Lower lobe of right lung (tissue), 2 donors: ENCODE measurements around the gene SEMA5B. TPM values are rescaled to one million over a fixed set of nuclear protein-coding genes. Genes with fewer than 3 reads are reported as not detected.

Source experiments
- ATAC-seq, 2 donors: fragments of 200-7000 bp; cut with Tn5 transposase; one replicate each; pipeline ENCODE4 v1.9.1; 2020 to 2022; ENCODE audit warnings: mild to moderate bottlenecking in 2 of 2, moderate library complexity in 2 of 2
- DNase-seq: peaks from one replicate; pipeline ENCODE4 v3.0.0-alpha.2; 2020
- H3K27ac ChIP-seq: fragments of 200-600 bp; one replicate; pipeline ENCODE4 v1.8.0; 2022
- H3K27me3 ChIP-seq: fragments of 200-600 bp; one replicate; pipeline ENCODE4 v1.8.0; 2022; ENCODE audit warnings: low read depth
- H3K36me3 ChIP-seq: fragments of 200-600 bp; one replicate; pipeline ENCODE4 v1.8.0; 2022; ENCODE audit warnings: mild to moderate bottlenecking
- H3K4me1 ChIP-seq: fragments of 200-600 bp; one replicate; pipeline ENCODE4 v1.8.0; 2022
- H3K4me3 ChIP-seq: fragments of 200-600 bp; one replicate; pipeline ENCODE4 v1.8.0; 2022; ENCODE audit warnings: mild to moderate bottlenecking
- H3K9me3 ChIP-seq: fragments of 200-600 bp; one replicate; pipeline ENCODE4 v1.8.0; 2022
- intact Hi-C: fragments of 100-400 bp; cut with DNase I; formaldehyde crosslinking; loops from one replicate; pipeline ENCODE4 v1.11.0; 2022
- total RNA-seq: library from RNA; stranded (reverse); fragmentation: NEBNext Ultra II Directional; extraction: Animal tissue kit (Norgen Biotek cat#: 25700); gene quantifications from one replicate; pipeline ENCODE4 v1.2.1, GENCODE V29; 2021
- TF ChIP-seq, protein P1 (sequence below): fragments of 200-600 bp; IDR thresholded peaks from one replicate; pipeline ENCODE4 v1.8.0; 2022; ENCODE audit warnings: antibody characterized with exemption, mild to moderate bottlenecking
- donor health status: DM: no; HTN: yes; CAD: no; lungs with severe emphysema.

Gene SEMA5B
- total RNA-seq, 1 donor from 2014 or later, result 0.71 TPM

DNA sequence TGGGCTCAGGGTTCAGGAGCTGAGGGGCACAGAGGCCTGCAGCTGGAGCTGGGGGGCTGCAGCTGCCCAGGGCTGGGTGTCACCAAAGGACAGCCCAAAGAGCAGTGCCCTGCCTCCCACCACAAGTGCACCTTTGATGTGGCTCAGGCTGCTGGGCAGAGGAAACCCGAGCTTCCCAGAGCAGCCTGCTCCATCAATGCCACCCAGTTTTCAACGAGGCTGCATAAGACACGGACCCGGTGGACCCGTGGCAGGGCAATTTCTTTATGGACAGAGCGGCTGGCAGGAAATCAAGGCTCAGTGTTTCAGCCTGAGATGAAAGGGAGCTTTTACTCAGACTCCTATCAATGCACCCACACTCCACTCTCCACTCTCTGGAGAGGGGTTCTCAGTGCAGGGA lies 18.7 kb downstream of the SEMA5B start:
- Histone ChIP-seq H3K9me3 (no peaks in the 10 kb centered on the region), H3K4me3 (no peak overlapping the region), H3K36me3 (no peaks in the 10 kb centered on the region), H3K27ac (no peak overlapping the region), H3K27me3 (no peaks in the 10 kb centered on the region), H3K4me1 (no peaks in the 10 kb centered on the region)
- intact Hi-C loops, result no loop called here
- DNase-seq, result no peak
- TF ChIP-seq, protein P1, sequence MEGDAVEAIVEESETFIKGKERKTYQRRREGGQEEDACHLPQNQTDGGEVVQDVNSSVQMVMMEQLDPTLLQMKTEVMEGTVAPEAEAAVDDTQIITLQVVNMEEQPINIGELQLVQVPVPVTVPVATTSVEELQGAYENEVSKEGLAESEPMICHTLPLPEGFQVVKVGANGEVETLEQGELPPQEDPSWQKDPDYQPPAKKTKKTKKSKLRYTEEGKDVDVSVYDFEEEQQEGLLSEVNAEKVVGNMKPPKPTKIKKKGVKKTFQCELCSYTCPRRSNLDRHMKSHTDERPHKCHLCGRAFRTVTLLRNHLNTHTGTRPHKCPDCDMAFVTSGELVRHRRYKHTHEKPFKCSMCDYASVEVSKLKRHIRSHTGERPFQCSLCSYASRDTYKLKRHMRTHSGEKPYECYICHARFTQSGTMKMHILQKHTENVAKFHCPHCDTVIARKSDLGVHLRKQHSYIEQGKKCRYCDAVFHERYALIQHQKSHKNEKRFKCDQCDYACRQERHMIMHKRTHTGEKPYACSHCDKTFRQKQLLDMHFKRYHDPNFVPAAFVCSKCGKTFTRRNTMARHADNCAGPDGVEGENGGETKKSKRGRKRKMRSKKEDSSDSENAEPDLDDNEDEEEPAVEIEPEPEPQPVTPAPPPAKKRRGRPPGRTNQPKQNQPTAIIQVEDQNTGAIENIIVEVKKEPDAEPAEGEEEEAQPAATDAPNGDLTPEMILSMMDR, result no peak
- no peak for ATAC-seq

DNA sequence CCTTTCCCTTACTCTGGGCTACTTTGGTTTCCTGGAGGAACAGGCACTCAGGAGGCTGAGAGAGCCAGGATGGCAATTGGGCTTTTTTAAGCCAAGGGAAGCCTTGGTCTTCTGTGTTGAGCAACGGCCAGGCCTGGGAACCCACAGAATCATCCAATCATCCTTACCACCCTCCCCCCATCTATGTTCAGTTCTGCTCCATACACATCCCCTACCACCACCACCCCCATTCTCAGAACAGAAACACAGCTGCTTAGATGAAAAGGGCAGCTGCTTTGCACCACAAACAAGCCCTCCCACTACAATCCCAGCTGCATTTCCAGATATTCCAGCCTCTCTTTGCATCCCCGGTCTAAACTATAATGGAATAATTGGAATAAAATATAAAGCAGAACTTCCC lies 21.0 kb downstream of the SEMA5B start:
- Histone ChIP-seq H3K27me3 (no peaks in the 10 kb centered on the region), H3K4me3 (no peak overlapping the region), H3K4me1 (no peaks in the 10 kb centered on the region), H3K36me3 (no peaks in the 10 kb centered on the region), H3K27ac (no peak overlapping the region), H3K9me3 (no peaks in the 10 kb centered on the region)
- TF ChIP-seq, protein P1, result no peak
- DNase-seq (no peak), ATAC-seq (no peak)
- intact Hi-C loops, result no loop called here

DNA sequence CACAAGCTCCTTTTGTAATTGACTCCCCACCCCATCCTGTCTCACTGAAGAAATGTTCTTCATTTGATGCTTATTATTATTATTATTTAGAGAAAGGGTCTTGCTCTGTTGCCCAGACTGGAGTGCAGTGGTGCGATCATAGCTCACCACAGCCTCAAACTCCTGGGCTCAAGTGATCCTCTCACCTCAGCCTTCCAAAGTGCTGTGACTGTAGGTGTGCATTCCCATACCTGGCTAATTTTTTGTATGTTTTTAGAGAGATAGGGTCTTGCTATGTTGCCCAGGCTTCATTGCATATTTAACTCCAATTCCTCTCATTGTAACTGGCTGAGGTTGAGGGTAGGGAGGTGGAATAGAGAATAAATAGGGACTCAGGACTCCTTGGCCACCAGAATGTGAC lies 22.3 kb downstream of the SEMA5B start:
- Histone ChIP-seq H3K4me1 (no peaks in the 10 kb centered on the region), H3K27ac (no peak overlapping the region), H3K9me3 (no peaks in the 10 kb centered on the region), H3K36me3 (no peaks in the 10 kb centered on the region), H3K4me3 (no peak overlapping the region), H3K27me3 (no peaks in the 10 kb centered on the region)
- TF ChIP-seq, protein P1, result no peak
- intact Hi-C loops, result no loop called here
- DNase-seq (no peak), ATAC-seq (no peak)

DNA sequence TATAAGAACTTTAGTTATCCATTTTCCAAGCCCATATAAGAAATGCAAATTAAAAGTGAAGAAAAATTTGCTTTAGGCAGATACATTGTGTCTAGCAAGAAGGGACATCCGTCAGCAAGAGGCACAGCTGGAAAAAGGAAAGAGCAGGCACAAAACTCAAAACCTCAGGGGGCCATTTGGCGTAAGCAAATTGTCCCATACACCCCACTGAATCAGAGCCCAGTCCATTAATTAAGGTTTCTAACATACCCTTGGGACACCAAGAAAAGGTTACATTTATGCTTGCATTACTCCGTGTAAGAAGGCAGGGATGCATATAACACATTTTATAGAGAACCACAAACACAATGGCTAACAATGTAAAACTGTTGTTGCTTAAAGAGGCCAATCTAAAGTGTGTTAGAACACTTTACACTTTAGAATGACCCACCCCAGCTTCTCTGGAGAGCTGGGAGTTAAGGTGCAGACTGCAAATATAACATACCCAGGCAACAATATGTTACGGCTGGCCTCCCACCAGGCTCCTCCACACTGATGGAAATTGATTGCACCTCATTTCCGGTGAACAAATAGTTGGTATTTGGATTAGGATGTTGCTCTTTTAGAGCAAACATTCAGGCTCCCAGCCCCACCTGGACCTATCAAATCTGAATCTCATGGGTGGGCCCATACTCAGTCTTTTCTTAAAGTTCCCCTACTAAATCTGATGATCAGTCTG lies 23.2 kb downstream of the SEMA5B start:
- no peak overlapping the region for H3K27ac ChIP-seq
- no peak overlapping the region for H3K4me3 ChIP-seq
- H3K27me3 ChIP-seq, result no peaks in the 10 kb centered on the region
- no peak for DNase-seq
- no peak for ATAC-seq
- TF ChIP-seq, protein P1, result no peak
- H3K36me3 ChIP-seq, result no peaks in the 10 kb centered on the region
- H3K9me3 ChIP-seq, result no peaks in the 10 kb centered on the region
- H3K4me1 ChIP-seq, result no peaks in the 10 kb centered on the region
- intact Hi-C loops, result no loop called here

DNA sequence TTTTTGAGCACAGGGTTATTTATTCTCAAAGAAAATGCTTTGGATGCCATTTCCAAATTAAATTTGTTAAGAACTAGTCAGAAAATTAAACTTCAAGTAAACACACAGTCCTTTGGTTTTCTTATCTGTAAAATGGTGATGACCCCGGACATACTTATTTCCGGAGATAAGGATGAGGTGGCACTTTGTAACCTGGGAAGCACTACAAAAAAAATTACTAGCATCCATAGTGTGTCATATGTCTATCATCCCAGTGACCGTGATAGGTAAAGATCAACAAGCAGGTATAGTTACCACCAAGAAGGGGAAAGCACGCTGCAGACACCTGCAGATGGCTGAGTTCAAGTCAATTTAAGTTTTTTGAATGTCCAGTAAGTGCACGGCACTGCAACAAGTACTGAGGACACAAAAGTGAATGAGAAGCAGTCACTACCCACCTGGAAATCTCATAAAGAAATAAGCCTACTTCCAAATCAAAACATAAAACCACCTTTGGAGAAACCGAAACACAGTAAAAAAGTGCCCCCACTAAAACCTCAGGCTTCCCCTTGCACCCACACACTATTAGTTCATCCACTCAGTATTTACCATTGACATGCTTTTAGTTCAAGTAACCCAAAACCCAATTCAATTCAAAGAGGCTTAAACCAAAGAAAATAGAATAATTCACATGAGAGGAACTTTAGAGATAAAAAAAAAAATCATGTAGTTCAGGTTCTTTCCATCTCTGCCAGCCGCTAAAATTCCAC lies 24.6 kb downstream of the SEMA5B start:
- Histone ChIP-seq H3K9me3 (no peaks in the 10 kb centered on the region), H3K27me3 (no peaks in the 10 kb centered on the region), H3K4me1 (no peaks in the 10 kb centered on the region), H3K4me3 (no peak overlapping the region), H3K36me3 (no peaks in the 10 kb centered on the region), H3K27ac (no peak overlapping the region)
- no peak for ATAC-seq
- DNase-seq, result no peak
- TF ChIP-seq, protein P1, result no peak
- intact Hi-C loops, result no loop called here
